Peyer's patch (tissue), 4 donors: ENCODE measurements around the gene BACH1. TPM values are rescaled to one million over a fixed set of nuclear protein-coding genes. Genes with fewer than 3 reads are reported as not detected.
"Not testable (repeated sequence)": the region's sequence is repeated elsewhere in the genome, so short reads cannot be mapped to it uniquely, and the experiment has no call there.

ENCODE experiments used
- DNase-seq, 3 donors: peaks; one replicate each; pipeline ENCODE4 v3.0.0-alpha.2; 2017 to 2019
- H3K27ac ChIP-seq, 4 donors: fragments of 200-600 bp; sonication (generic); one replicate each; pipeline ENCODE4 v1.5.1; 2016 to 2019
- H3K27me3 ChIP-seq, 2 donors: fragments of 200-600 bp; sonication (generic); one replicate each; pipeline ENCODE4 v1.5.1; 2019
- H3K36me3 ChIP-seq, 3 donors: fragments of 200-600 bp; sonication (generic); one replicate each; pipeline ENCODE4 v1.5.1; 2016 to 2019
- H3K4me1 ChIP-seq, 4 donors: fragments of 200-600 bp; sonication (generic); one replicate each; pipeline ENCODE4 v1.5.1; 2016 to 2019
- H3K4me3 ChIP-seq, 4 donors: fragments of 200-600 bp; sonication (generic); 1 replicate in 3 of 4; 2 replicates in 1 of 4; pipeline ENCODE4 v1.5.1; 2016 to 2019; ENCODE audit warnings: mild to moderate bottlenecking in 1 of 4
- H3K9me3 ChIP-seq, 4 donors: fragments of 200-600 bp; sonication (generic); one replicate each; pipeline ENCODE4 v1.5.1; 2016 to 2019; ENCODE audit warnings: mild to moderate bottlenecking in 1 of 4
- POLR2A ChIP-seq, 2 donors: fragments of 450-650 bp; IDR thresholded peaks; one replicate each; pipeline ENCODE4 v1.5.1; 2017; ENCODE audit warnings: antibody characterized with exemption in 2 of 2, mild to moderate bottlenecking in 2 of 2, moderate library complexity in 2 of 2
- total RNA-seq, 4 donors: library from RNA; depleted of rRNA; stranded (reverse); fragments of >200 nt; gene quantifications; one replicate each; pipeline ENCODE4 v1.1.0, GENCODE V29; 2016
- TF ChIP-seq, protein P1 (sequence below), 6 experiments: fragments of 450-650 bp in 4 of 6; fragments of 200-600 bp in 2 of 6; sonication (generic) in 1 of 6; IDR thresholded peaks; one replicate each; pipeline ENCODE4 v1.5.1; 2017 to 2019; ENCODE audit warnings: antibody characterized with exemption in 6 of 6, mild to moderate bottlenecking in 3 of 6, moderate library complexity in 1 of 6

BACH1 gene
- total RNA-seq, 4 donors from 2014 or later, result 52.8 to 72.7 (median 68.3) TPM

DNA sequence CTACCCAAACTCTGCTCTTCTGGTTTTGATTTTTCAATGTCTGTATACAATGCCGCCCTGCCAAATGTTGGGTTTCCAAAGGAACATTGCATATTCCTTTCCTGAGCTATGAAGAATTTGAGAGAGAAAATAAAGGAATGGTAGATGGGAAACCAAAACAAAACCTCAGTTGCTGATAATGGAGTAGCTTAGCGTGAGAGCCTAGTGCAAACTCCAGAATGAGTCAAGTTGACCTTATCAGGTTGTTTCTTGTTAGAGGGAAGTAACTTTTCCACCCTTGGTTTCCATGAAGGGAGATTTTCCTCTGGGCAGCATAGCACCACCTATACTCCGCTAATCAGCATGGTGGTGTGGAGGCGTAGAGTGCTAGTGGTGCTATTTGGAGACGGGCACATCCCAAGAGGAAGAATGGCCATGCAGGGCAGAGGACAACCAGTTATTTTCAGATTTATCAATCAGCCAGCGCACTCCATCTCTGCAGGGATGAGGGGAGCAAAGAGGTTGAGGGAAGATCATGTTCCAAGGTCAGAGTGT, 51.6 kb downstream of the BACH1 start:
- H3K36me3 ChIP-seq, result peaks cover 0 to 17% (median 0%) of the 10 kb centered on the region in 3 donors
- H3K9me3 ChIP-seq, result no peaks in the 10 kb centered on the region
- no peak for TF ChIP-seq POLR2A (IDR thresholded peaks at IDR 0.05)
- TF ChIP-seq, protein P1, sequence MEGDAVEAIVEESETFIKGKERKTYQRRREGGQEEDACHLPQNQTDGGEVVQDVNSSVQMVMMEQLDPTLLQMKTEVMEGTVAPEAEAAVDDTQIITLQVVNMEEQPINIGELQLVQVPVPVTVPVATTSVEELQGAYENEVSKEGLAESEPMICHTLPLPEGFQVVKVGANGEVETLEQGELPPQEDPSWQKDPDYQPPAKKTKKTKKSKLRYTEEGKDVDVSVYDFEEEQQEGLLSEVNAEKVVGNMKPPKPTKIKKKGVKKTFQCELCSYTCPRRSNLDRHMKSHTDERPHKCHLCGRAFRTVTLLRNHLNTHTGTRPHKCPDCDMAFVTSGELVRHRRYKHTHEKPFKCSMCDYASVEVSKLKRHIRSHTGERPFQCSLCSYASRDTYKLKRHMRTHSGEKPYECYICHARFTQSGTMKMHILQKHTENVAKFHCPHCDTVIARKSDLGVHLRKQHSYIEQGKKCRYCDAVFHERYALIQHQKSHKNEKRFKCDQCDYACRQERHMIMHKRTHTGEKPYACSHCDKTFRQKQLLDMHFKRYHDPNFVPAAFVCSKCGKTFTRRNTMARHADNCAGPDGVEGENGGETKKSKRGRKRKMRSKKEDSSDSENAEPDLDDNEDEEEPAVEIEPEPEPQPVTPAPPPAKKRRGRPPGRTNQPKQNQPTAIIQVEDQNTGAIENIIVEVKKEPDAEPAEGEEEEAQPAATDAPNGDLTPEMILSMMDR (IDR thresholded peaks at IDR 0.05), result no peak
- DNase-seq, result no peak
- no peak overlapping the region for H3K4me3 ChIP-seq
- H3K4me1 ChIP-seq, result peaks cover 0 to 10% (median 2%) of the 10 kb centered on the region in 4 donors
- no peak overlapping the region for H3K27ac ChIP-seq
- no peaks in the 10 kb centered on the region for H3K27me3 ChIP-seq

DNA sequence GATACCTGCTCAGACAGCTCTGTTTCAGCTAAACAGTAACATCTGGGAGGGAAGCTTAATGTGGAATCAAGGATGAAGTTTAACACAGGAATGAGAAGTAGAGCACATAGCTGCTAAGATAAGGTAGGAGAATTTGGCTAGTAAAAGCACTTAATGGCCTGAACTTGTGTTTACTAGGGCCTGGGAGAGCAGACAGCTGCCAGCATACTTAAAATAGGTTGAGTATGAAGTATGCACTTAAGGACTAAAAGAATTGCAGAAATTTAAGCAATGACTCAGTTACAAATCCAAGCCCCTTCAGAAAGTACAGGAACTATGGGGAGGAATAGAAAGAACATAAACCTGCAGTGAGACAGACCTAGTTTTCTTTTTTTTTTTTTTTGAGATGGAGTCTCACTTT, 53.0 kb downstream of the BACH1 start:
- Histone ChIP-seq H3K27me3 (no peaks in the 10 kb centered on the region), H3K9me3 (no peaks in the 10 kb centered on the region), H3K36me3 (peaks cover 0 to 17% (median 0%) of the 10 kb centered on the region in 3 donors), H3K4me3 (no peak overlapping the region), H3K4me1 (peaks cover 0 to 10% (median 2%) of the 10 kb centered on the region in 4 donors), H3K27ac (no peak overlapping the region)
- DNase-seq, result no peak
- TF ChIP-seq POLR2A (IDR thresholded peaks at IDR 0.05), result no peak
- TF ChIP-seq, protein P1 (IDR thresholded peaks at IDR 0.05), result no peak

DNA sequence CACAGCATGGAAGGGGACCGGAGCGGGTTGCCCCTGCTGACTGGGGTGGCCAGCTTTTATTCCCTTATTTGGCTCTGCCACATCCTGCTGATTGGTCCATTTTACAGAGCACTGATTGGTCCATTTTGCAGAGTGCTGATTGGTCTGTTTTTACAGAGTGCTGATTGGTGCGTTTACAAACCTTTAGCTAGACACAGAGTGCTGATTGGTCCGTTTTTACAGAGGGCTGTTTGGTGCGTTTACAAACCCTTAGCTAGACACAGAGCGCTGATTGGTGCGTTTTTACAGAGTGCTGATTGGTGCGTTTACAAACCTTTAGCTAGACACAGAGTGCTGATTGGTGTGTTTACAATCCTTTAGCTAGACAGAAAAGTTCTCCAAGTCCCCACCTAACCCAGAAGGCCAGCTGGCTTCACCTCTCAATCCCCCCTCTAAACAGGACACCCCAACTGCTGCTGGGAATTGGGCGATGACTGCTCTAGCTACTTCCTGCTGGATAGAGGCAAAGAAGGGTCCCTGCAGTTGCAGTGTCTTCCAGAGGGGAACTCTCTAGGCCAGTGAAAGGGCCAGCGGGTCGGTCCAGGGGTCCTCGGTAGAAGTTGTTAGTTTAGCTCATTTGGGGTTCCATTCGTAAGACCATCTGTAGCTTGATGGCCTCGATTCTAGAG, 56.5 kb downstream of the BACH1 start:
- not testable (repeated sequence) for DNase-seq, H3K27me3 ChIP-seq, H3K9me3 ChIP-seq, H3K4me1 ChIP-seq, H3K4me3 ChIP-seq, H3K27ac ChIP-seq
- peaks cover 0 to 17% (median 0%) of the 10 kb centered on the region in 3 donors for H3K36me3 ChIP-seq

DNA sequence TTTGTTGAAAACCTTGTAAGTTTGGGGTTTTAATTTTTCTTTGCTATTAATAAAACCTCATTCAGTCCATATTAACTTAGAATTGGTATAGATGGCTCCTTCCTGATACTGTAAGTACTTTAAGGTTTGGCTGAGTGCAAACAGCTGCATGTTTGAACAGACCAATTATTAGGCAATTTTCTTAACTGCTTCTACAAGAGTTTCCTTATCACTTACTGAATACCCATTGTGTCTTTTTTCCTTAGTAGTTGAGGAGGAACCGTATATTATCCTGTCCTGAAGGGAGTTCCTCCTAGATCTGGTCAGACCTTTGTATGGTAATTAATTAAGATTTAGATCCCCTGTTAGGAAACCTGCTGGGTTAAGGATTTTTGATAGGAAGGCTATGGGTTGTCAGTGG, 57.6 kb downstream of the BACH1 start:
- H3K4me1 ChIP-seq, H3K27ac ChIP-seq, H3K4me3 ChIP-seq, H3K9me3 ChIP-seq, DNase-seq, H3K27me3 ChIP-seq: not testable (repeated sequence)
- H3K36me3 ChIP-seq, result peaks cover 0 to 17% (median 0%) of the 10 kb centered on the region in 3 donors

DNA sequence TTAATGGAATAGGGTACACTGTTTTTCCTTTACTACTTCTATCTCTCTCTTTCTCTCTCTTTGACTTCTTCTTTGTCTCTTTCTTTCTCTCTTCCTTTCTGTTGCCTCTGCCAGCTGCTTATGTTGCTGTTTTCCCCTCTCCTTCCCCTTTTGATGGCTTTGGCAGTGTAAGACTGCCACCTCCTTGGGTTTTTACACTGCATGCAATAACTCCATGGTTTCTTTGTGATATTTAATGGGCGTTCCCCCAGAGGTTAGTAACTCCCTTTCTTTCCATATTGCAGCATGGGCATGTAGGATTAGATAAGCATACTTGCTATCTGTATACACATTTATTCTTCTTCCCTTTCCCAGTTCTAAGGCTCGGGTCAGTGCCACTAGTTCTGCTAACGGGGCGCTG, 58.1 kb downstream of the BACH1 start:
- not testable (repeated sequence) for H3K27ac ChIP-seq, H3K4me3 ChIP-seq, H3K9me3 ChIP-seq, H3K4me1 ChIP-seq, H3K27me3 ChIP-seq, DNase-seq
- peaks cover 0 to 17% (median 0%) of the 10 kb centered on the region in 3 donors for H3K36me3 ChIP-seq

DNA sequence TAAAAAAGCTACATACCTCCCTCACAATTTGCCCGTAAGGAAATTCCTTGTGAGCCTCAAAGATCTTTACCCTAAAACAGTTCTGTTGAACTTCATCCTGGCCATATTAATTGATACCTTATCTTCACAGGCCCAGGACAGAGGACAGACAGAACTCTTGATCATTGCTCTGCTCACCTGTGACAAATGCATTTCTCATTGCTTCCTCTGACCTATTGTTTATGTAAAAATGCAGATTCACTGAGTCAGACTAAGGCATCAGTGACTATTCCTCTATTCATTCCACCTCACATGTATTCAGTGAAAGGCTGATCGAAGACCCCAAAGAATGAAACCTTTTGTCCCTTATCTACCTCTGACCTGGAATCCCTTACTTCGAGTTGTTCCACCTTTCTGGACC, 61.0 kb downstream of the BACH1 start:
- no peak overlapping the region for H3K27ac ChIP-seq
- DNase-seq, result no peak
- no peak for TF ChIP-seq POLR2A (IDR thresholded peaks at IDR 0.05)
- TF ChIP-seq, protein P1 (IDR thresholded peaks at IDR 0.05), result no peak
- peaks cover 0 to under 1% (median 0%) of the 10 kb centered on the region in 3 donors for H3K36me3 ChIP-seq
- no peaks in the 10 kb centered on the region for H3K27me3 ChIP-seq
- H3K9me3 ChIP-seq, result no peaks in the 10 kb centered on the region
- H3K4me3 ChIP-seq, result no peak overlapping the region
- H3K4me1 ChIP-seq, result no peaks in the 10 kb centered on the region

DNA sequence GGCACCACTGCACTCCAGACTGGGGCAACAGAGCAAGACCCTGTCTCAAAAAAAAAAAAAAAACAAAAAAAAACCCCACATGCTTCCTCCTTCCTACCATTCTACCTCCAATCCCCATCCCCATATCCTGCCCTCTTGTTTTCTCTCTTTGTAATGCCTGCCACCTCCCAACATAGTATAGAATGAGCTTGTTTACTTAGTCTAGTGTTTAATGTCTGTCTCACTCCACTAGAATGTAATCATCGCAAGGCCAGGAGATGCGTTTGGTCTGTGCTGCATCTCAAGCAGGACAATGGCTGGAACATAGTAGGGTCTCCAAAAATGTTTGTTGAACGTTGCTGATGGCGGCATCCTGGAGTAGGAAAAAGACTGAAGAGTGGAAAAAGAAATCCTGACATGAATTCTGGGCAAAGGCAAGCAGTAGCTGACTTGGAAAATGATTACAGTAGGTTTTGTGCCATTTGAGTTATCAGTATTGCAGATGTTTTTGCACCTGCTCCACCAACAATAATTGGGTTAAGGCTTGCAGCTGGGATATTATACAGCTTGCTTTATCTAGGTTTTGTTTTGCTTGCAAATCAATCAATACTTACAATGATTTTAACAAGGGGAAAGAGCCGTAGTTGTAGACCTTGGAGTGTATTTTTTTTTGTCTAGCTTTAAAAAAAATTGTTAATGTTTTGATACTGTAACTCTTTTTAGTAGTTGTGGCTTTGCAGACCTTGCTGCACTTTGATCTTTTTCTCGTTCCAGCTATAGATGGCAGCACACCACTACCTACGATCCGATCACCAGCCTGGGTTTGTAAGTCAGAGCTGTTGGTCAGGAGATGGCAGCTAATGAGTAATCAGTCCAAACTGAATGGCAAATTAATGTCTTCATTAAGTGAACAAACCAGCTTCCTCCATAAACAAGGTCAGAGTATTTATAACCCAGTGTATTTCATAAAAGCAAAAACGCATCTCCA, 62.4 kb downstream of the BACH1 start:
- H3K27me3 ChIP-seq, result no peaks in the 10 kb centered on the region
- no peak overlapping the region for H3K4me3 ChIP-seq
- no peak for TF ChIP-seq POLR2A (IDR thresholded peaks at IDR 0.05)
- TF ChIP-seq, protein P1 (IDR thresholded peaks at IDR 0.05), result peak in 3 of 6 experiments; percentile 29 to 49 (median 48)
- DNase-seq, result no peak
- H3K4me1 ChIP-seq, result no peaks in the 10 kb centered on the region
- no peaks in the 10 kb centered on the region for H3K36me3 ChIP-seq
- H3K9me3 ChIP-seq, result no peaks in the 10 kb centered on the region
- H3K27ac ChIP-seq, result no peak overlapping the region
